MV-4-11 (cell line): Measurements from ENCODE around the gene SLC38A6.
"Not testable (repeated sequence)": the region's sequence is repeated elsewhere in the genome, so short reads cannot be mapped to it uniquely, and the experiment has no call there.

Experiments
- DNase-seq: peaks from one replicate; lab custom pipeline; 2025; lab: John Stamatoyannopoulos, UW

The SLC38A6 gene

DNA sequence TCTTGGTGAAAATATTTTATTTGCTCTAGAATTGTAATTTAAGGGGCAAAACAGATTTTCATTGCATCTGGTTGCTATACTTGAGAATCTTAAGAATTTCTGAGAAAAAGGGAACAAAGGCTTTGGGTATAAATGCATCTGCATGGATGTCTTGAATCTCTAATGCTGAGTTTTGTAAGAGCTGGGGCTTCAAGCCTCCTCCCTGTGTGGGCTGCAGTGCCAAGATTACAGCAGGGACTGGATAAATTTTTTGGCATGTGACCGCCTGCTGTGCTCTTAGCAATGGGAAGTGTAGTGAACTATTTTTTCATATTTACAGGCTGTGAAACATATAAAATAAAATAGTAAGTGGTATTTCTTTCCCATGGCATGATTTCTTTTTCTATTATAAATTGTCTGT is 70.0 kb downstream of the SLC38A6 start:
- peak; percentile 72 for DNase-seq

DNA sequence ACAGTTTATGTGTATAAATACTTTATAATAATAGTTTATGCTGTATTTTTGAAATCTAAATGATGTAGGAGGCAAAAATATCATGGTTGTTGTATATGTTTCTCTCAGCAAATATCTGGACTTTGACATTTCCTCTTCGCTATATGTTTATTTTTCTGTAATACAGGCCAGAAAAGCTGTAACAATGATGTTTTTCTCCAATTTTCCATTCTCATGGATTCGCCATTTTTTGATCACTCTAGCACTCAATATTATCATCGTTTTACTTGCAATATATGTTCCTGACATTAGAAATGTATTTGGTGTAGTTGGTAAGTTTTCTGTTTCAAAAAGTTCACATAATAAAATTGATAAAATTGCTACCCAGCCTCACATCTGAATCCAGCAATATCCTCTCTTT is 70.6 kb downstream of the SLC38A6 start:
- no peak for DNase-seq

DNA sequence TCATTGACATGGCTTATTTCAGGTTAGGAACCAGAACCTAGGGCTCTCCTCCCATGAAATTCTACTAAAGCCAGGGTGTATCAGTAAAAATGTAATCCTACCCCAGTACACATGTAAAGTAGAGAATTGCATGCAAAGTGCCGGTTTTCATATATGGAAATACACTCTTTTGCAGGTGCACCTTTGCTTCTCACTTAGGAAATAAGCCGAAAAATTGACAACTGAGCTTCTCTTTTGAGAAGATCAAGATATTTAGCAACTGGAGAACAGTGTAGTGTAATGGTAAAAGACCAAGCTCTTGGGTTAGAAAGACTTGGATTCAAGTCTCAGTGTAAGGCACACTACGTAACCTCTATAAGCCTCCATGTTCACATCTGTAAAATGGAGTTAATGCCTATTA is 82.4 kb downstream of the SLC38A6 start:
- DNase-seq = no peak

DNA sequence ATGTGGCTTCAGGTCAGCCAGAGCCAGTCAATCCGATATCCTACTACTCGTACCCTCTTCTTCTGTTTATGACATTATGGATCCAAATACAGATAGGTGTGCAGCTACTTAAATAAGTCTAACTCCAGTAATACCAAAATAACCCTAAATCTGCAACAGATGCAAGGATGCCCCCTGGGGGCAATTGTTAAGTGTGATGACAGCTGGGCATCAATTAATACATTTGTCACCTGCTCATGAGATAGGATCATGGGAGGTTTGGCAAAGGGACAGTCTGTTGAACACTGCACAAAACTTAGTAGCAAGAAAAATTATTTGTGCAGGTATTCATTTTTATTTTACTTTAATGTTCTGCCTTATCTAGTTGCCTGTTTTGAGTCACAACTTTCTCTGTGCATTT is 83.2 kb downstream of the SLC38A6 start:
- DNase-seq = no peak

DNA sequence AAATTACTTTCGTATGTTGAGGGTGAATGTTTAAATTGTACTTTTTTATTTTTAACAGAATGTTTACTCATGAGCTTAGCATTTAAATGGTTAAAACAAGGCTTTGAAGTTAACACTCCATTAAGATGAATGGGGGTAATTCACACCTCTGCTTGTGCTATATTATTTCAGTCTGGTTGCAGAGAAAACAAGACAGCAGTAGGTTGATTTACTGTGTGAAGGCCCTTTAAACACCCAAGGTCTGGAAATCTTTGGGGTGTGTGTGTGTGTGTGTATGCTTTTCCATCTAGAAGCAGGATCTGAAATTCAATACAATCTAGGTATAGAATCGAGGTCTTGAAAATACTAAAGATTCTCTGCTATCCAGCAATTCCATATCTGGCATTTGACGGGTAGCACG is 83.8 kb downstream of the SLC38A6 start:
- no peak for DNase-seq

DNA sequence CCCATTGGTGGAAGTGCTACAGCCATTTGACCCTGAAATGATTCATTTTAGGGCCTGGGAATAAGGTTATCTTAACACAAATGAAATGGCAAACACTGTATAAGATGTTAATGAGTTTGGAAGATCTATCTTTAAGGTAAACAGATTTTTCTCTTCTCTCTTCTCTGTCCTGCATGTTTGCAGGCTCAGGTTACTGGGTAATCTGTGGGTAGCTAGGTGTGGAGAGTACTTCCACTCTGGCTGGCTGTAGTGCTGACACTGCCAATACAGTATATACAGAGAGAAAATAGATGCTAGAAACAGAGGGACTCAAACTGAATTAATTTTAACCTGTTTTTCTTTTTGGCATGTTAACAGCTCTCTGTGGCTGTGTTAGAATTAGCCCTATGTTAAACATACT is 84.6 kb downstream of the SLC38A6 start:
- no peak for DNase-seq

DNA sequence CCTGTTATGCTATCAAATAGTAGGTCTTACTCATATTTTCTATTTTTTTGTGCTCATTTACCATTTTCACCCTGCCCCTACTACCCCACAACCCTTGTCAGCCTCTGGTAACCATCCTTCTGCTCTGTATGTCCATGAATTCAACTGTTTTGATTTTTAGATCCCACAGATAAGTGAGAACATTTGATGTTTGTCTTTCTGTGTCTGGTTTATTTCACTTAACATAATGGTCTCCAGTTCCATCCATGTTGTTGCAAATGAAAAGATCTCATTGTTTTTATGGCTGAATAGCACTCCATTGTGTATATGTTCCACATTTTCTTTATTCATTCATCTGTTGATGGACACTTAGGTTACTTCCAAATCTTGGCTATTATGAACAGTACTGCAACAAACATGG is 91.4 kb downstream of the SLC38A6 start:
- DNase-seq = not testable (repeated sequence)

DNA sequence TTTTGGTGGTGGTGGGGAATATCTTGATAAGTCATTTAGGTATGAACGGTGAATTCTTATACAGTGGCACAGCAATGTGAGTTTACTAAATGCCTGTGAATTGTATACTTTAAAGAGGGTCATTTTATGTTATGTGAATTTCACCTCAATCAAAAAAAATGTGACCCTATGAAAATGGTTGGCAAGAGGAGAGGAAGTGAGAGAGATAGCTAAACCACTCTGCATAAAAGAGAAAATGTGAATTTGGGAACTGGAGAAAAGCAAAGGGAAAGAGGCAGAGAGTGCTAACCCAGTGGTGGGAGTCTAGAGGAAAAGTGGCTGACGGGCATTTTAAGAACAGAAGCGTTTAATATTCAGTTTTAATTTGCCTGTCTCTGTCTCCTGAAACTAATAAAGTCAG is 93.8 kb downstream of the SLC38A6 start:
- DNase-seq = peak; percentile 63

DNA sequence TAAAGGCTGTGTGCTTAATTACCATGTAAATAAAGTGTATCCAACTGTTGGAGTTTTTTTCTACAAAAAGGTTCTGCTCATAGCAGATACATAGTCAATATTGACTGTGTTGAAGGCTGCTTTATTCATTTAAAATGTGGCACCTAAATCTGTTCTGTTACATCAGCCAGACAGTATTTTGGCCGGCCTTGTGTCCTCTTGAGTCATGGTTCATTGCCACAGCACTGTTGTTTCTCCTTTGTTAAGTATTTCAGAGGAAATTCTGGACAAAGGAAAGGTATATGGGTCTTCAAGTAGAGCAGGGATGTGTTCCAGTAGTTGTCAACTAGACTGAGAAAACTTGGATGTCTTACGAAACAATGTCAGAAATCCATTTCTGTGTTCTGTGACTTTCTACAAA is 95.5 kb downstream of the SLC38A6 start:
- no peak for DNase-seq

DNA sequence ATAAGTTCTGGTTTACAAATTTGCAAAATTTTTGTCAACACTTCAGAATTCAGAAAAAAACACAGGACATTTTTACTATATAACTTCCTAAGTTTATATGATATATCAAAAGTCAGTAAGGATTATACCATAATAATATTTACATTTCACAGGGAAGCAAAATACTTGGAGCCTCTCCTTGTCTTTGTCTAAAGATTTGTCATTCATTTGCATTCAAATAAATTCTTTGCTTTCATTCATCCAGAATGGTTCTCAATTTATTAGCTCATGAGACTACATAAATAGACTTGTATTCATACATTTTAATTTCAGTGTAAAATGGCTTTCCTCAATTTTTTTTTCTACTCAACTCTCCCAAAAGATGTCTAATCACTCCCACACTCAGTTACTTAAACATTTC is 96.4 kb downstream of the SLC38A6 start:
- no peak for DNase-seq

DNA sequence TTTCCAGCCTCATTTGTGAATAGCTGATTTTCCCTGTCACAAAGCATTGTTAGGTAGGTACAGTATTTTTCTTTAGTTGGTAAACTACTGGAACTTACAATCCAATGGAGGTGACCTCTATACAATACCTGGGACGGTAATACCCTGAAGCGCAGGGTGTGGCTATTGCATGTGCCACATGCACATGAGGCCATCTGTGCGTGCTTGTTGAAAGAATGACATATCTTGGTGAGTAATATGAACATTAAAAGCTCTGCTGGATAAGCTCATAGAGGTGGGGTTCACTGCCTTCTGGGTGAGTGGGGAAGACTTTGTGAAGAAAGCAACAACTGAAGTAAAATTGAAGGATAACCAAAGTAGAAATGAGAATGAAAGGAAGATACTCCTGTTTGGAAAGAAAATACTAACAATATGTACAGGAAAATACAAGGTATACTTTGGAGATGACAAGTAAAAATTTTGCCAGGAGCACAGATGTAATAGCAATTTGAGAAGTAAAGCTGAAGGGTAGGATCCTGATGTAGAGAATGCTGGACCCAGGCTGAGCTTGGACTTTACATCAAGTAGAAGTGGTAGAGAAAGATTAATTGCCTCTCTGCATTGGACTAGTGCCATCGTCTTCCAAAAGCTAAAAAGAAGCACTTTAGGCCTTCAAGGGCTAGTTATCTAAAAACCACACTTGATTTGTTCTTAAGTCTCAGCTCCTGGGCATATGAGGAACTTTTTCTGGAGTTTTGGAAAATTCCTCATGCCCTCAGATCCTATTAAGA is 97.1 kb downstream of the SLC38A6 start:
- no peak for DNase-seq

DNA sequence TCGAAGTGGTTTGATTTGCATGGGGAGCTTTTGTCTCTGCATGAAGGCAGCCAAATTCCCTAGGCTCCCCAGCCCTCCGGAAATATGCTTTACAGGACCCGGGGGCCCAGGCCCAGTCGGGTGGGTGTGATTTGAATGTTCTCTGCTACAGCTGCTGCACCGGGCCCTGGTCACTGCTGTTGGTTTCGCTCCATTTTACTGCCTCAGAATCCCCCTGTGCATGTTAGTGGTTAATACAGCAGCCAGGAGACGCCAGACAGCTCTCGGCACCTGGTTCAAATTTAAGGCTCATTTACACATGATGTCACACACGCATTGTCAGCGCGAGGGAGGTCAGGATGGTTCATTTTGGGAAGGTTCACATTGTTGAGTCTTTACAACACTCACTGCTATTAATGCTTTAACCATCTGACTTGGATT is 99.6 kb downstream of the SLC38A6 start:
- DNase-seq = no peak

DNA sequence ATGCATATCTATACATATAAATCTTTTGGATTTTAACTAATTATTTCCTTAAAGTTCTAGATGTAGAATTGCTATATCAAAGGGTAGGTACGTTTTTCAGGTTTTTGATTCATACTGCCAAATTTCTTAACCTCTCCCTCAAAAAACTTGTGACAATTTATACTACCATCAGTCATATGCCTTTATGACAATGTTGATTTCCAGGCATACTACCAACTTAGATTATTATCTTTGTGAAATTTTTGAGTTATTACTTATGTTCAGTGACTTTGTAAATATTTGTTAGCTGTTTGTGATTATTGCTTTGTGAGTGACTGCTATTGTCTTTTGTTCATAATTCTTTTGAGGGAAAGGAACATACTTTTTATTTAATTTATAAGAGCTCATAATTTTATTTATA is 107.0 kb downstream of the SLC38A6 start:
- DNase-seq = no peak

DNA sequence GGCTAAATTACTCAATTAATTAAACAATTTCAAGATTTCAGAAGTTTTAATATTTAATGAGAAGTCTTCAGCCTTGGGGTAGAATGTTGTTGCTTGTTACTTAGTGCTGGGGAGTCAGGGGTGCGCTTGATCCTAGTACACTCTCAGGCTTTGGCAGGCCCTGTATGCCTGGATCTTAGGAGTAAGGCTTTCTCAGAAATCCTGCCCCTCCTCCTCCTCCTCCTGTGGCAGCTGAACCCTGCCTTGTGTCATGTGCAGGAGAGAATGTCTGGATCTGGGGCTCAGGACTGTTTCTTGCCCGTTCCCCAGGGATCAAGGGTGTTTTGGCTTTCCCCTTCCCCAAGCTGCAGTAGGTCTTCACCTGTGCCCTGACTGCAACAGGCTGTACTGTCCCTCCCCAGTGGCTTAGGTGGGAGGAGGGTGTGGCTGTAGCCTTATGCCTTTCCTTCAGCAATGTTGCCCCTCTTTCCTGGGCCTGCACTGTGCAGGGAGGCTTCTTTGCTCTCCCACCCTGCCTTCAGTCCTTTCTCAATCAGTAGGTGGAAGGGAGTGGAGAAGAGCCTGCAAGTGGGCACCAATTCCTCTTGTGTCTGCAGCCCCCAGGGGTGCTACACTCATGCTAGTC is 108.2 kb downstream of the SLC38A6 start:
- no peak for DNase-seq

DNA sequence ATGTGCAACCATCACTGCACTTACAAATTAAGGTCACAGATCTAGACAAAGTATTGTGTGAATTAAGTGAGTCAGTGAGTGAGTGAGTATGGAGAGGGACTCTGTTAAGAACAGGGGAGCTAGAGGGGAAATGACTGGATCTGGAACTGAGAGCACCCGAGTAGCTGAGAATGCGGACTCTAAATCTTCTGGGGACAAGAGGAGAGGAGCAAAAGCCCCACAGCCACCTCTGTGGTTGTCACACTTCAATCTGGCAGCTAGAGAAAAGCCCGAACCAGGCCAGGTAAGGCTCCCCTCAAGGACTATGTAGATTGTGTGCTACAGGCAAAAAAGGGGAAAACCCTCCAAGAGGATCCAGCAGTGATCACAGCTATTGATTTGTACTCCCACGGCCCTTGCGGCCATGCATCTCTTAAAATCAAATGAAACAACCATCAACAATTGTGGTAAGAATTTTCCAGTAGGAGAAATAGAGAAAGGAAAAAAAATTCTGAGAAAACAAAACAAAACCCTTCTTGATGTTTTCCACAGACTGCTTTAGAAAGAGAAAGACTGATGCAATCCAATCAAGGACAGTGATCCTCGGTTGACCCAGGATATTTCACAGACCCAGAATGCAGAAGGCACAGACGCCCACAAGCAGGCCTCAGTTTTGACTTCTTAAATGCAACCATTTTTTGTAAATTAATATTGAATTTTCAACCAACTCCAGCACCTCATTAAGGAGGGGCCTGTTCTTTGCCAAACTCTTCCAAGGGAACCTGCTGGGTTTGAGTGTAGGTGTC is 109.6 kb downstream of the SLC38A6 start:
- peak; percentile 13 for DNase-seq

DNA sequence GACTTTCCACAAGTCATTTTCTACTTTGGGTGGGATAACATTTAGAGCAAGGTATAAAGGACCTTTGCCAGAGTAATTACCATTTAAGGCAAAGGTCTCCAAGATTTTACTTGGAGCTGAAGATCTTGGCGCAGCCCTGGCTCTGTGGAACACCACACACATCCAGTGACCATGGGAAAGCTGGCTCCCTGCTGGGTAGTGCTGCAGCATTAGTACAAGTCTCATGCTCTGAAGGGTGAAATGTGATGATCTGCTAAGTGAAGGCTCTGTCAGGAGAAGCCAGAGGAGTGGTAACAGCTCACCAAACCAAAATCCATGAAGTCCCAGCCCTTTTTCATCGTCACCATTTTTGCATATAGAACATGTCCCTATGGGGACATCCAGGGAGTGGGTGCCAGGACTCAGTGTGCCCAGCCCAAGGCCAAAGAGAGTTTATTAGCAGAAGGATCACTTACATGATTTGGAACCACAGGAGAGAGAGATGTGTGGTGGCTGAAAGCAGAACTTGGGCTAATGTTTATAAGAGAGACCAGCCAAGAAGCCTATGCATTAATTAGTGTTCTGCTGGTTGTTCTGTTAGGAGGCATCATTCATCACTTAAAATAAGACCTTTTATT is 110.7 kb downstream of the SLC38A6 start:
- DNase-seq = no peak

DNA sequence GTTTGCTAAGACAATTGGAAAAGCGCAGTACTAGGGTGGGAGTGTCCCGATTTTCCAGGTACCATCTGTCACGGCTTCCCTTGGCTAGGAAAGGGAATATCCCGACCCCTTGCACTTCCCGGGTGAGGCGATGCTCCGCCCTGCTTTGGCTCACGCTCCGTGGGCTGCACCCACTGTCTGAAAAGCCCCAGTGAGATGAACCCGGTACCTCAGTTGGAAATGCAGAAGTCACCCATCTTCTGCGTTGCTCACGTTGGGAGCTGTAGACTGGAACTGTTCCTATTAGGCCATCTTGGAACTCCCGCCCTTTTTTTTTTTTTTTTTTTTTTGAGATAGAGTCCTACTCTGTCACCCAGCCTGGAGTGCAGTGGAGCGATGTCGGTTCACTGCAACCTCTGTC is 117.1 kb downstream of the SLC38A6 start:
- DNase-seq = not testable (repeated sequence)

DNA sequence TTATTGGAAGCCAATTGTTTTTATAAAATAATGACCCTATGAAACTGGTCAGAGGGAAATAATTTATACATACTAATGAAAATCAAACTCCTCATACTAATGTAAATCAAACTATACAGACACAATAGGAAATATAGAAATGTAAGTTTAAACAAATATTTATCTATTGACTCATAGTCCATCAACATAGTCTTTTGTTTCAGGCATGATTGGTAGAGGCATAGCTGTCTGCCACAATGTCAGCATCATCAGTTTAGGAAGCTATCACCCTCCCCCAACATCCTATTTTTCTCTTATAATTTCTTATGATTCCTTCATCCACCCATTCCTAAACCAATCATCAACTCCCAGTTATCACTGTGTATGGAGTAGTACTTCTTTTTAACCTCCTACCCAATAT is 117.7 kb downstream of the SLC38A6 start:
- DNase-seq = no peak

DNA sequence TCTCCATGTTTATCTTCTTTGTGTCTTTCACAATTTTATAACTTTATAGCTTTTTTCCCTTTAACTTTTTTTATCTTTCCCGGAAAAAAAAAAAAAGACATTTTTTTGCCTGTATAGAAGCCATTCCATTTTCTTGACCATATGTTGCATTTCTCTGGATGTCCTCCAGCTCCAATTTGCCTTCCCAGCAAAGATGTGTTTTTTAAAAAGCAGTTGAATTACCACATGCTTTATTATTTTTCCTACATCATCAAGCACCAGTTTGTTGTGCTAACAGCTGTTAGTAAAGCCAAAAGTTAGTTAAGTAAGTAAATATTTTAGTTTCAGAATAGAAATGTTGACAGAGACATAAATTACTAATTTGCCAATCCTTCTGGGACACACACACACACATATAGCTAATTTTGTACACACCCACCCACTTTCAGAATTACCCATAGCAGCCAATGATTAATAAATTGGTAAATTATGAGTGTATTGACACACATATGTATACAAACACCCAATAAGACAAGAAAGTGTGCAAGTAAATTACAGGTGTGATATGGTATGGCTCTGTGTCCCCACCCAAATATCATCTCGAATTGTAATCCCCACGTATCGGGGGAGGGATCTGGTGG is 118.3 kb downstream of the SLC38A6 start:
- no peak for DNase-seq

DNA sequence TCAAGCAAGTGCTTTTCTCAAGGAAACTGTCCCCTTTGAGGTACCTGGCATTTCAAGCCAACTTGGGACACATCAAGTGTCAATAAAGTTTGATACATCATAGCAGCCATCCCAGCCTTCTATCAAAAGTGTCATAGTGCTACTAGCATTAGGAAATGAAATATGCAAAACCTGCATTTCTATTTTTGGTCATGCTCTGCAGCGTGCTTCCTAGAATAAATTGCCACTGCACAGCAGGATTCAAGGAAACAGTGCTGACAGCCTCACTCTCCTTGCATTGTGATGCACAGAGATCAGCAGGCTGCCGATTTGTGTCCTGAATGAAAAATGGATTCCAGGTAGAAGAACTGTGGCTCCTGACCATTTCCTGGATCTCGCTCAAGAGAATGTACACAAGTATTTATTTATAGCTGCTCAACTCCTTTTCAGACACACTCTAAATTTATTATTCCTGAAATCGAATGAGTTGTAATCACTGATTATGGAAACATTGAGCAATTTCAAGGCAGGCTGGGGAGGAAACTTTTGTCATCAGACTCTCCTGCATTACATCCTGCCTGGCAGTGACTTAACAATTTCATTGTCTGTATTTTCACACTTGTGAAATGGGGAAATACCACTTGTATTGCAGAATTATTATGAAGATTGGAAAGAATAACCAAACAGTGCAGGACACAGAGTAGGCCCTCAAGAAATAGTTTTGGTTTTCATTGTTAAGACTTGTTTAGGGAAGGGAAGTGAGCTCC is 120.9 kb downstream of the SLC38A6 start:
- DNase-seq = peak; percentile 86
